DMS114 treated with DMSO at 0.1 percent for 48 hours (cell line): ENCODE results near the gene RELCH.

Experiments
- DNase-seq: peaks from one replicate; lab custom pipeline; 2025; ENCODE audit not compliant: unreplicated experiment; lab: John Stamatoyannopoulos, UW

The RELCH gene

GRCh38 chr18:62318228-62319180 is 131.4 kb downstream of the RELCH start:
- DNase-seq: no peak

GRCh38 chr18:62321201-62321600 is 134.1 kb downstream of the RELCH start:
- DNase-seq: no peak

GRCh38 chr18:62323483-62324180 is 136.6 kb downstream of the RELCH start:
- no peak for DNase-seq

- no peak for DNase-seq
Observed at GRCh38 chr18:62324181-62324828, 137.2 kb downstream of the RELCH start.

- DNase-seq: no peak
Observed at GRCh38 chr18:62324917-62325805, 138.1 kb downstream of the RELCH start, which contains the start of gene TNFRSF11A. Gene TNFRSF11A, plus strand, starts transcription at chr18:62325310. Its CDS starts 43 bp downstream, at chr18:62325353.

- DNase-seq: no peak
Observed at GRCh38 chr18:62325806-62326645, 139.0 kb downstream of the RELCH start.

GRCh38 chr18:62326646-62327348 is 139.7 kb downstream of the RELCH start:
- no peak for DNase-seq

- DNase-seq: no peak
Observed at GRCh38 chr18:62327977-62328376, 140.9 kb downstream of the RELCH start.

GRCh38 chr18:62328586-62329525 is 141.8 kb downstream of the RELCH start:
- no peak for DNase-seq

- DNase-seq: no peak
Observed at GRCh38 chr18:62329691-62330454, 142.8 kb downstream of the RELCH start.

- DNase-seq: no peak
Observed at GRCh38 chr18:62330650-62331049, 143.6 kb downstream of the RELCH start.

- no peak for DNase-seq
Observed at GRCh38 chr18:62331581-62332356, 144.7 kb downstream of the RELCH start.

GRCh38 chr18:62332431-62332830 is 145.4 kb downstream of the RELCH start:
- DNase-seq: no peak

- no peak for DNase-seq
Observed at GRCh38 chr18:62332964-62333695, 146.1 kb downstream of the RELCH start.

GRCh38 chr18:62334120-62334519 is 147.1 kb downstream of the RELCH start:
- no peak for DNase-seq

- no peak for DNase-seq
Observed at GRCh38 chr18:62335494-62335893, 148.4 kb downstream of the RELCH start.
